Activated T-cell treated with anti-CD3 and anti-CD28 coated beads, Interleukin-2, amount 50 U/mL, for 72 hours (primary cell): Measurements from ENCODE around the gene PKDREJ. TPM values are rescaled to one million over a fixed set of nuclear protein-coding genes. Genes with fewer than 3 reads are reported as not detected.
A peak's percentile ranks its signal among the peaks of the same experiment; 100 is the strongest.

Experiments used
- ATAC-seq, 2 donors: fragments of 150-1000 bp; cut with Tn5 transposase; replicated peaks in 1 of 2; 2 replicates each; pipeline ENCODE4 v1.10.0; 2021; ENCODE audit warnings: moderate library complexity in 2 of 2, mild to moderate bottlenecking in 1 of 2
- DNase-seq, 2 donors: peaks; one replicate each; pipeline ENCODE4 v3.0.0; 2021 to 2022; ENCODE audit warnings: mixed read lengths in 1 of 2
- H3K27ac Mint-ChIP-seq: one replicate; pipeline ENCODE4 v1.8.0; 2022; ENCODE audit warnings: mild to moderate bottlenecking, moderate library complexity, mixed read lengths
- H3K27me3 Mint-ChIP-seq: one replicate; pipeline ENCODE4 v1.8.0; 2022; ENCODE audit warnings: low read depth, mixed read lengths
- H3K36me3 Mint-ChIP-seq, 2 donors: one replicate each; pipeline ENCODE4 v1.8.0; 2022; ENCODE audit warnings: mixed read lengths in 2 of 2, mild to moderate bottlenecking in 1 of 2; ENCODE audit not compliant: insufficient read depth in 2 of 2
- H3K4me1 Mint-ChIP-seq: one replicate; pipeline ENCODE4 v1.8.0; 2022; ENCODE audit warnings: low read depth, mixed read lengths
- H3K4me3 Mint-ChIP-seq, 2 donors: one replicate each; pipeline ENCODE4 v1.8.0; 2022; ENCODE audit warnings: mild to moderate bottlenecking in 2 of 2, mixed read lengths in 2 of 2, moderate library complexity in 2 of 2
- H3K9me3 Mint-ChIP-seq, 2 donors: one replicate each; pipeline ENCODE4 v1.8.0; 2022; ENCODE audit warnings: mixed read lengths in 2 of 2
- total RNA-seq, 2 donors: library from RNA; stranded (reverse); gene quantifications; one replicate each; pipeline ENCODE4 v1.2.3, GENCODE V29; 2022

The PKDREJ gene
- total RNA-seq, 2 donors from 2014 or later: not detected

- peak overlapping the region; percentile 55 for H3K27ac Mint-ChIP-seq
- DNase-seq (no peak), ATAC-seq (no peak)
- no peak overlapping the region for H3K4me3 Mint-ChIP-seq
- peaks cover 0 to 2% of the 10 kb centered on the region in 2 donors for H3K36me3 Mint-ChIP-seq
- no peaks in the 10 kb centered on the region for H3K4me1 Mint-ChIP-seq
- no peaks in the 10 kb centered on the region for H3K9me3 Mint-ChIP-seq
- H3K27me3 Mint-ChIP-seq: no peaks in the 10 kb centered on the region
These were observed 18.9 kb upstream of the PKDREJ start for GRCh38 chr22:46281866-46282678.

- H3K9me3 Mint-ChIP-seq: no peaks in the 10 kb centered on the region
- peaks cover 0 to 2% of the 10 kb centered on the region in 2 donors for H3K36me3 Mint-ChIP-seq
- H3K4me3 Mint-ChIP-seq: no peak overlapping the region
- DNase-seq (no peak), ATAC-seq (peak in 1 of 2 donors; percentile 54)
- H3K4me1 Mint-ChIP-seq: no peaks in the 10 kb centered on the region
- H3K27me3 Mint-ChIP-seq: no peaks in the 10 kb centered on the region
- H3K27ac Mint-ChIP-seq: no peak overlapping the region
These were observed 18.0 kb upstream of the PKDREJ start for GRCh38 chr22:46280999-46281623.

- Mint-ChIP-seq H3K27me3 (no peaks in the 10 kb centered on the region), H3K9me3 (no peaks in the 10 kb centered on the region), H3K27ac (no peak overlapping the region), H3K4me1 (no peaks in the 10 kb centered on the region), H3K36me3 (peaks cover 3 to 5% of the 10 kb centered on the region in 2 donors), H3K4me3 (no peak overlapping the region)
- ATAC-seq (no peak), DNase-seq (no peak)
These were observed 17.1 kb upstream of the PKDREJ start for GRCh38 chr22:46280063-46280817.

GRCh38 chr22:46278656-46279645, 15.8 kb upstream of the PKDREJ start:
- H3K9me3 Mint-ChIP-seq: no peaks in the 10 kb centered on the region
- DNase-seq (no peak), ATAC-seq (no peak)
- H3K4me3 Mint-ChIP-seq: no peak overlapping the region
- no peaks in the 10 kb centered on the region for H3K27me3 Mint-ChIP-seq
- H3K4me1 Mint-ChIP-seq: no peaks in the 10 kb centered on the region
- H3K27ac Mint-ChIP-seq: no peak overlapping the region
- peaks cover 3 to 4% of the 10 kb centered on the region in 2 donors for H3K36me3 Mint-ChIP-seq

GRCh38 chr22:46276563-46276962, 13.4 kb upstream of the PKDREJ start:
- Mint-ChIP-seq H3K27me3 (no peaks in the 10 kb centered on the region), H3K4me3 (no peak overlapping the region), H3K9me3 (no peaks in the 10 kb centered on the region), H3K27ac (no peak overlapping the region), H3K36me3 (peaks cover 3% of the 10 kb centered on the region in 2 donors), H3K4me1 (no peaks in the 10 kb centered on the region)
- no peak for DNase-seq
- no peak for ATAC-seq

GRCh38 chr22:46275455-46276122, 12.4 kb upstream of the PKDREJ start:
- peaks cover 3% of the 10 kb centered on the region in 2 donors for H3K36me3 Mint-ChIP-seq
- H3K27me3 Mint-ChIP-seq: no peaks in the 10 kb centered on the region

GRCh38 chr22:46274381-46274780, 11.2 kb upstream of the PKDREJ start:
- DNase-seq: no peak
- Mint-ChIP-seq H3K27me3 (no peaks in the 10 kb centered on the region), H3K36me3 (peaks cover 3% of the 10 kb centered on the region in 2 donors)

More at GRCh38 chr22:46275455-46276122, 12.4 kb upstream of the PKDREJ start:
- no peak for DNase-seq
- no peaks in the 10 kb centered on the region for H3K9me3 Mint-ChIP-seq
- ATAC-seq: no peak
- no peak overlapping the region for H3K4me3 Mint-ChIP-seq
- no peaks in the 10 kb centered on the region for H3K4me1 Mint-ChIP-seq
- no peak overlapping the region for H3K27ac Mint-ChIP-seq

GRCh38 chr22:46273432-46274148, 10.4 kb upstream of the PKDREJ start:
- H3K27ac Mint-ChIP-seq: no peak overlapping the region
- peaks cover 3% of the 10 kb centered on the region in 2 donors for H3K36me3 Mint-ChIP-seq
- H3K4me3 Mint-ChIP-seq: no peak overlapping the region
- H3K27me3 Mint-ChIP-seq: no peaks in the 10 kb centered on the region
- H3K4me1 Mint-ChIP-seq: no peaks in the 10 kb centered on the region
- DNase-seq (no peak), ATAC-seq (no peak)
- H3K9me3 Mint-ChIP-seq: no peaks in the 10 kb centered on the region

More at GRCh38 chr22:46274381-46274780, 11.2 kb upstream of the PKDREJ start:
- ATAC-seq: no peak
- no peaks in the 10 kb centered on the region for H3K4me1 Mint-ChIP-seq
- no peak overlapping the region for H3K4me3 Mint-ChIP-seq
- H3K27ac Mint-ChIP-seq: no peak overlapping the region
- H3K9me3 Mint-ChIP-seq: no peaks in the 10 kb centered on the region

- Mint-ChIP-seq H3K27me3 (no peaks in the 10 kb centered on the region), H3K27ac (no peak overlapping the region), H3K4me1 (peaks cover 5% of the 10 kb centered on the region), H3K4me3 (no peak overlapping the region), H3K36me3 (peaks cover 3% of the 10 kb centered on the region in 2 donors), H3K9me3 (no peaks in the 10 kb centered on the region)
- no peak for DNase-seq
- ATAC-seq: no peak
These were observed 9.8 kb upstream of the PKDREJ start for GRCh38 chr22:46272762-46273431.

- no peak overlapping the region for H3K4me3 Mint-ChIP-seq
- H3K36me3 Mint-ChIP-seq: peaks cover 3% of the 10 kb centered on the region in 2 donors
- no peak for DNase-seq
- ATAC-seq: no peak
- no peak overlapping the region for H3K27ac Mint-ChIP-seq
- H3K27me3 Mint-ChIP-seq: peaks cover 5% of the 10 kb centered on the region
- peaks cover 8% of the 10 kb centered on the region for H3K4me1 Mint-ChIP-seq
- H3K9me3 Mint-ChIP-seq: no peaks in the 10 kb centered on the region
These were observed 9.1 kb upstream of the PKDREJ start for GRCh38 chr22:46272196-46272595.

- DNase-seq: no peak
- peak overlapping the region; percentile 24 to 96 for H3K4me3 Mint-ChIP-seq
- H3K36me3 Mint-ChIP-seq: peaks cover 10 to 11% of the 10 kb centered on the region in 2 donors
- ATAC-seq: no peak
- H3K4me1 Mint-ChIP-seq: peaks cover 11% of the 10 kb centered on the region
- H3K27ac Mint-ChIP-seq: no peak overlapping the region
- peaks cover 1 to 2% of the 10 kb centered on the region in 2 donors for H3K9me3 Mint-ChIP-seq
- peaks cover 28% of the 10 kb centered on the region for H3K27me3 Mint-ChIP-seq
These were observed 6.4 kb upstream of the PKDREJ start for GRCh38 chr22:46269564-46269963.
